WERI-Rb-1 (cell line): Measurements from ENCODE around the gene RPL10A.
A peak's percentile ranks its signal among the peaks of the same experiment; 100 is the strongest.
"Not testable (repeated sequence)": the region's sequence is repeated elsewhere in the genome, so short reads cannot be mapped to it uniquely, and the experiment has no call there.

ENCODE experiments used
- DNase-seq: peaks from one replicate; pipeline ENCODE4 v3.0.0-alpha.2; 2020
- H3K27ac ChIP-seq: fragments of 250-450 bp; sonication (Bioruptor Pico); 2 replicates; pipeline ENCODE4 v1.5.1; 2020; ENCODE audit warnings: mild to moderate bottlenecking, moderate library complexity
- H3K27me3 ChIP-seq: fragments of 250-450 bp; sonication (Bioruptor Pico); 2 replicates; pipeline ENCODE4 v1.5.1; 2021; ENCODE audit warnings: mild to moderate bottlenecking, low read depth, moderate library complexity; ENCODE audit not compliant: insufficient read depth, severe bottlenecking
- H3K36me3 ChIP-seq: fragments of 250-450 bp; sonication (Bioruptor Pico); 2 replicates; pipeline ENCODE4 v1.5.1; 2020; ENCODE audit warnings: mild to moderate bottlenecking, moderate library complexity
- H3K4me3 ChIP-seq: 2 replicates; pipeline ENCODE4 v1.5.1; 2011; ENCODE audit warnings: low read depth, mild to moderate bottlenecking, control low read depth, low read length
- H3K9me3 ChIP-seq: fragments of 250-450 bp; sonication (Bioruptor Pico); 2 replicates; pipeline ENCODE4 v1.5.1; 2021; ENCODE audit warnings: mild to moderate bottlenecking, moderate library complexity; ENCODE audit not compliant: severe bottlenecking
- CTCF ChIP-seq: IDR thresholded peaks from 2 replicates; pipeline ENCODE4 v1.5.1; 2011; ENCODE audit warnings: low read depth, mild to moderate bottlenecking, control low read depth, inconsistent platforms, low read length

RPL10A gene

GRCh38 chr6:35435074-35435837 is 32.9 kb upstream of the RPL10A start:
- no peak overlapping the region for H3K27ac ChIP-seq
- no peaks in the 10 kb centered on the region for H3K27me3 ChIP-seq
- no peak for TF ChIP-seq CTCF
- H3K9me3 ChIP-seq: peaks cover under 1% of the 10 kb centered on the region
- no peaks in the 10 kb centered on the region for H3K36me3 ChIP-seq
- DNase-seq: no peak
- H3K4me3 ChIP-seq: no peak overlapping the region

GRCh38 chr6:35436071-35436857 is 31.9 kb upstream of the RPL10A start:
- DNase-seq: no peak
- no peak overlapping the region for H3K27ac ChIP-seq
- TF ChIP-seq CTCF: no peak

GRCh38 chr6:35438378-35439065 is 29.7 kb upstream of the RPL10A start:
- DNase-seq, H3K9me3 ChIP-seq, H3K27ac ChIP-seq, H3K4me3 ChIP-seq, H3K36me3 ChIP-seq, H3K27me3 ChIP-seq: not testable (repeated sequence)

More at GRCh38 chr6:35436071-35436857, 31.9 kb upstream of the RPL10A start:
- Histone ChIP-seq H3K27me3 (no peaks in the 10 kb centered on the region), H3K36me3 (no peaks in the 10 kb centered on the region), H3K4me3 (no peak overlapping the region), H3K9me3 (no peaks in the 10 kb centered on the region)

GRCh38 chr6:35439308-35439707 is 28.9 kb upstream of the RPL10A start:
- no peak overlapping the region for H3K27ac ChIP-seq
- TF ChIP-seq CTCF: peak; percentile 24; the same call in 1 of the 2 replicates
- no peaks in the 10 kb centered on the region for H3K9me3 ChIP-seq
- H3K27me3 ChIP-seq: no peaks in the 10 kb centered on the region
- H3K36me3 ChIP-seq: no peaks in the 10 kb centered on the region
- H3K4me3 ChIP-seq: no peak overlapping the region
- peak; percentile 77 for DNase-seq

GRCh38 chr6:35441205-35441604 is 27.0 kb upstream of the RPL10A start:
- no peaks in the 10 kb centered on the region for H3K9me3 ChIP-seq
- no peak overlapping the region for H3K4me3 ChIP-seq
- H3K27ac ChIP-seq: no peak overlapping the region
- no peak for TF ChIP-seq CTCF
- no peaks in the 10 kb centered on the region for H3K27me3 ChIP-seq
- H3K36me3 ChIP-seq: no peaks in the 10 kb centered on the region
- DNase-seq: no peak

GRCh38 chr6:35441642-35442041 is 26.6 kb upstream of the RPL10A start:
- H3K4me3 ChIP-seq: no peak overlapping the region
- no peak for DNase-seq
- H3K27me3 ChIP-seq: no peaks in the 10 kb centered on the region
- no peaks in the 10 kb centered on the region for H3K9me3 ChIP-seq
- no peak overlapping the region for H3K27ac ChIP-seq
- no peak for TF ChIP-seq CTCF
- no peaks in the 10 kb centered on the region for H3K36me3 ChIP-seq
